Stimulated activated CD4-positive, alpha-beta T cell treated with anti-CD3 and anti-CD28 coated beads, Interleukin-4, amount 100 ng/mL, for 4 hours (primary cell): ENCODE results near the gene PRKCH.

Experiments
- DNase-seq, 2 experiments: peaks; one replicate each; pipeline ENCODE4 v3.0.0-alpha.2; 2020

PRKCH gene

DNA sequence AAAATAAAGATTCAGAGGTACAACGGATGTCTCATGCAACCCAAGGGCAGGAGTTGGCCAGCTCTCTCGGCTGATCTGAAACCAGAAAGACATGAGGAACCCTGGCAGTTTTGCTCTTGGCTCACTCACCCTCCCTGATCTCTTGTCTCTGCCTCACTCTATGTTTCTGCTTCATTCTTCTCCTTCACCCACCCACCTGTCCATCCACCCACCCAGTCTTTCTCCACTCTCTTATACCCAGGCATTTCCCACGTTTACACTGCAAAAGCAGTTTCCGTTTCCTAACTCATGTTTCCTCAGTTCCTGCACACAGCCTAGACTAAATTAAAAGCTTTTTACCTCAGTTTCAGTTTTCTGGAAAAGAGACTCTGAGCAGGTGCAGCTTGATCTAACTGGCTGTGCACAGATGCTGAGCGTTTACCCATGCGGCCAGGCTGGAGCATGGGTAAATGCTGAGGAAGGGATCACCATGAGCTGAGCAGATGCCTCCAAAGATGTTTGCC, 157.6 kb downstream of the PRKCH start:
- DNase-seq: peak in 1 of 2 experiments; percentile 66

DNA sequence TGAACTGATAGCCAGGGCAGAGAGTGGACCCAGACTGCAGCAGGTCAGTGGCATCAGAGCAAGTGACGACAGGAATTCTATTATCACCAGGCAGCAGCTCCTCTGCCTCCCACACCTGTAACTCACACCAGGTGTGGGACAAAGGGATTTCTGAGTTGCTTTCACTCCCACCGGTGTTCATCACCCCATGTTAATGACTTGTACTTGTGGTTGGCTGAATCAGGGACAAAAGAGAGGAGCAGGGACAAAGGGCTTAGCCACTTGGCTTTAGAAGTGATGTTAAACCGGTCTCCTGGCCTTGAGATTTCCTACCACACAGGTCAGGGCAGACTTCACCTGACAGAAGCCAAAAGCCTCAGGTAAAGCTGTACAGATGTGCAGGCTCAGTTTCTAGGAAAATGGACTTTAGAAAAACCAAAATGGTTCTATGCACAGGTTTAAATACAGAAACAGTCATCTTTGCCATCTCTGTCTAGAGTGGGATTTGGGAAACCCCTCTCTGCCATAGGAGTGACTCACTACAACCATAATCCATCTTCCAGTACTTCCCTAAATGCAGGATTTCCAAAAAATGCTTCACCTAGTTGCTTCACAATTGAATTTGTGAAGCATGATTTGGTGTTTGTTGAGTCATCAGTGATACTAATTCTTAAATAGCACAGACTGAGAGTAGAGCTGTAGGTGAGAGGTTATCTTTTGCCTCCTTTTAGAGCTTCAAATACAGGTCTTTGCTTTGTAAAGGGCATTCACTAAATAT, 158.5 kb downstream of the PRKCH start:
- no peak for DNase-seq

DNA sequence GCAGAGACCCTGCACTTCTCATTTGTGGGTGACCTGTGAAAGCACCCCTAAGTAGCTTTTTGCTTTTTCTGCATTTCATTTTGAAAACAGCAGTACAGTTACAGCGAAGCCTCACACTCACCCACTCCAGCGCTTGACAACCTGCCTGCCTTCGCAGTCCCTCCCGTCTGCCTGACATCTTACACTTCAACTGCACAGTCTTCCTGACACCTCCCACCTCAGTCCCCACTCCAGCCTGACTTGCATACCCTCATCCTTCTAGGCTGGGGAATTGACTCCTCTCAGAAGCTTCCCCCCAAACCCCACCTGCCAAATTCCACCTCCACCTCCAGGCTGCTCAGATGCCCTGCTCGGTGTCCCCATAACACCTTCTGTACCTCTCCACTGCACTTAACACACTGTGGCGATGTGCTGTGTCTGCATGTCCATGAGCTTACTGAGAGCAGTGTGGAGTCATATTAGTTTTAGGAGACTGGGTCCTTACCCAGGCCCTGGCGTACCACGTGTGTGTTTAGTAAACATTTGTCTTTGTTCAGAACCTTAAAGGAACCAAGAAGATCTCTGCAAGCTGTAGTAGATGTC, 159.4 kb downstream of the PRKCH start:
- DNase-seq: no peak

DNA sequence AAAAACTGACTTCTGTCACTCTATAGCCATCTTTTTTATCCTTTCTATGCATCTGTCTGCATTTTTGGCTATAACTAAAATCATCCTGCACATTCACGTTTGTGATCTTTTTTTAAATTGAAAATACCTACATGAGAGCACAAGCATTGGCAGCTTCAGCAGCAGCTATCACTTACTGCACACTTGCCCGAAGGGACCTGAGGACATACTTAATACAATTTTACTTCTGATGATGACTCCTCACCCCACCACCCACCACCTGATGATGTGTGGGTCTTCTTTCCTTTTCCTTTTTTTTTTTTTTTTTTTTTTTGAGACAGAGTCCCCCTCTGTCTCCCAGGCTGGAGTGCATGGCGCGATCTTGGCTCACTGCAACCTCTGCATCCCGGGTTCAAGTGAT, 160.3 kb downstream of the PRKCH start:
- DNase-seq: no peak

DNA sequence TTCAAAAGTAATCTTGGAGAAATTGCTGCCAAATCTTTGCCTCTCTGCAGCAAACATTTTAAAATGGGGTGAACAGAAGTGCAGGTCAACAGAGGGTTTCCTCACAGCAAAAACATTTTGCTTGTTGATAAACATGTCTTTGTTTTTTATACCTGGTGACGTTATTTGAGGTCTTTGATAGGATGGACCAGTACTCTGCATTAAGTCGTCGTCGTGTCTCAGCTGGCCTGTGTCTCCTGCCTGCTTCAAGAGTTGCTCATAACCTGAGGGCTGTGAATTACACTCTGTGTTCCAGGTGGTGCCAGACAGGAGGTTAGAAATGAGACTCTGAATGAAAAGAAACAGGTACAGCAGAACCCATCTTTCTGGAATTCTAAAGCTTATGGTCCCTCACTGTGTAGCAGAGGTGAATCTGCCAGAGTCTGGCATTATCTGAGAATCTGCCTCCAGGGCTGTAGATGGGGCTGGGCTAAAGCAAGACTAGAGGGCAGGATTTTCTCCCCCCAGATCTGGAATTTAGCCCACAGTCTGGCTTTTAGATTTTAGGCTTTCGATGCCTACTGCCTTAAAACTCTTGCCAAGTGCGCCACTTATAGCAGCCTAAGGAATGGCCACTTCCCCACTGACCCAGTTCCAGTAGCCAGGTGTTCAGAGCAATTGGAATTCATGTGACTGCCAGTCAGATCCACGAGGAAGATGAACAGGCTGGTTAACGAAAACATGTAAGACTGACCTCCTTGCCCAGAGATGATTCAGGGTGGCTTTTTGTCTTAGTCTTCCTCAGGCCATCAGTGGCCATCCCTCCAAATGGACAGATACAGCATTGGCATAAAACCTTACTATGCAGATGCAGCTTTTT, 161.2 kb downstream of the PRKCH start:
- no peak for DNase-seq

DNA sequence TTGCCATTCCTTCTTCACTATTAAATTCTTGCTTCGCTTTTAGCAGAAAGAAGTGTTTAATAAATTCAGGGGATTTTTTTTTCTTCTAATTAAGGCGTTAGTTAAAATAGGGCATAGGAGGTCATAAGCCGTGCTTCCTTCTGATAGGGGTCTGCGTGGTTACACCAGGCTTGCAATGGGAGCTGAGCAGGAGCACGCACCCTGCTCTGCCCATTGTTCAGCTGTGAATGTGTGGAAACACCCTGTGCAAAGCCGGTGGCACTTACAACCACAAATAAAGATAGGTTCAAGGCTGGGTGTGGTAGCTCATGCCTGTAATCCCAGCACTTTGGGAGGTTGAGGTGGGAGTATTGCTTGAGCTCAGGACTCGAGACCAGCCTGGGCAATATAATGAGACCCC, 162.1 kb downstream of the PRKCH start:
- DNase-seq: no peak

DNA sequence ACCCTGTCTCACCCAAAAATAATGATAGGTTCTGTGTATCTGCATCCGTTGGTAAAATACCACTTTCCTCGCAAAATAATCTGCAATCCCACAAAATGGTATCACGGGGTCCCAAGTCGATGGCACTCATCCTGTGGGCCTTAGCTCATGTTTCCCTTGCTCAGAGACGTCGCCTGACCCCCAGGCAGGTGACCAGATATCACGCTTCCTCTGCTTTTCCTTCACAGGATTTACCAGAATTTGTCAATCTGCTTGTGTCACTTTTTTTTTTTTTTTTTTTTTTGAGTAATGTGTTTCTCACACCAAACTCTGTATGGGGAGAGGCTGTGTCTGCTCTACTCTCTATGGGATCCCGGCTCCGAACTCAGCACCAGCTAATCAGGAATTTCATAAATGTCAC, 162.7 kb downstream of the PRKCH start:
- DNase-seq: no peak

DNA sequence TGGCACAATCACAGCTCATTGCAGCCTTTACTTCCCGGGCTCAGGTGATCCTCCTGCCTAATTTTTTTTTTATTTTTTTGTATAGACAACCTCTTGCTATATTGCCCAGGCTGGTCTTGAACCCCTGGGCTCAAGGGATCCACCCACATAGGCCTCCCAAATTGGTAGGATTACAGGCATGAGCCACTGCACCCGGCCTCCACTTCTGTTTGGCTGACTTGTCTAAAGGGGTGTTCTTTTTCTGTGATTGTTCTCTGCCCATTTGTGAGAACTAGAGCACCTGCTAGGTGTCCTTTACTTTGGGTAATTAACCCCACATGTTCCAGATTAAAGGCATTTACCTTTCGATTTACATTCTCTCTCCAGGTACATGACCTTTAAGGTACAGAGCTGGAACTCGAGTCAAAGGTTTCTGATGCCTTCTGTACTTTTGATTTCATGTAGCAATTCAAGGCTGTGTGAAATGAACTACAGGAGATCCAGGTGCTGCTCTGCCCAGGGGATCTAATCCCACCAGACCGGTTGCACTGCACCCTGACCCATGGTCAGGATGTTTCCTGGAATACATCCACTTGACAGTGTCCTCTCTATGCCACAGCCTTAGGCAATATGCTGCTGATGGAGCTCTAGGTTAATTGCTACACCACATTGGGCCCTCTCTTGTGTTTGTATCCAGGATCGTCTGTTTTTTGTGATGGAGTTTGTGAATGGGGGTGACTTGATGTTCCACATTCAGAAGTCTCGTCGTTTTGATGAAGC, 163.6 kb downstream of the PRKCH start:
- DNase-seq: no peak

DNA sequence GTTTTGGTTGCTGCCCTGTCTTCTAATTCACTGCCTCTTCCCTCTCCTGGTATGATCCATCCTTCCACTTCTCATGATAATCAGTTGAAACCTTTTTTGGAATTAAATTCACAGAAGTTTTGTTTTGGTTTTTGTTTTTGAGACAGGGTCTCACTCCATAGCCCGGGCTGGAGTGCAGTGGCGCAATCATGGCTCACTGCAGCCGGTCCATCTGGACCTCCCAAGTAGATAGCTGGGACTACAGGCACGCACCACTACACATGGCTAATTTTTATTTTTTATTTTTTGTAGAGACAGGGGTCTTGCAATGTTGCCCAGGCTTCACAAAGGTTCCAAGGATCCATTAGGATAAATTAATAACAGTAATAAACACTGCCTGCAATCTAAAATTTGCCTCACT, 164.3 kb downstream of the PRKCH start:
- no peak for DNase-seq

DNA sequence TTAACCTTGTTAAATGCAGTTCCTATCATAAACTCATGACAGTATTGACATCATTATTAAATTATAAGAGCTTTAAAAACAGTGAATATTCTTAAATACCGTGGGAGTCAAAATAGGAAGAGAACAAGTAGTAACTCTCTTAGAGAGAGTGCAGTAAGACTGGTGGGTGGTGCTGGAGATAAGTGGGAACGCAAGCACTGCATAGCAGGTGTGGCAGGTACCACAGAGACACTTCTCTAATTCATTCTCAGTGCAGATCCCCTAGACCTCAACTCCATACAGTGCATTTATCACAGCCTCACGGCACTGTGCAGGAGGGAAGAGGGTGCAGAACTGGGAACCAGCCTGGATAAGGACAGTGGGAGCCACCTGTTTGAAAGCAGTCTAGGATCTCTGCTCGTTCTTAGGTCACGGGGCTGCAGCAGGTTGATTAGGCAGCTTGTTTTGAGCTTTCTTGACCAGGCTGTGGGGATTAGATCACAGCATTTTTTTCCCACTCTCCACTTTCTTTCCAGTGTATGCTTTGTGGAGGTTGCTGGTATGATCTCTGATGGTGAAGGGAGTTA, 165.6 kb downstream of the PRKCH start:
- no peak for DNase-seq

DNA sequence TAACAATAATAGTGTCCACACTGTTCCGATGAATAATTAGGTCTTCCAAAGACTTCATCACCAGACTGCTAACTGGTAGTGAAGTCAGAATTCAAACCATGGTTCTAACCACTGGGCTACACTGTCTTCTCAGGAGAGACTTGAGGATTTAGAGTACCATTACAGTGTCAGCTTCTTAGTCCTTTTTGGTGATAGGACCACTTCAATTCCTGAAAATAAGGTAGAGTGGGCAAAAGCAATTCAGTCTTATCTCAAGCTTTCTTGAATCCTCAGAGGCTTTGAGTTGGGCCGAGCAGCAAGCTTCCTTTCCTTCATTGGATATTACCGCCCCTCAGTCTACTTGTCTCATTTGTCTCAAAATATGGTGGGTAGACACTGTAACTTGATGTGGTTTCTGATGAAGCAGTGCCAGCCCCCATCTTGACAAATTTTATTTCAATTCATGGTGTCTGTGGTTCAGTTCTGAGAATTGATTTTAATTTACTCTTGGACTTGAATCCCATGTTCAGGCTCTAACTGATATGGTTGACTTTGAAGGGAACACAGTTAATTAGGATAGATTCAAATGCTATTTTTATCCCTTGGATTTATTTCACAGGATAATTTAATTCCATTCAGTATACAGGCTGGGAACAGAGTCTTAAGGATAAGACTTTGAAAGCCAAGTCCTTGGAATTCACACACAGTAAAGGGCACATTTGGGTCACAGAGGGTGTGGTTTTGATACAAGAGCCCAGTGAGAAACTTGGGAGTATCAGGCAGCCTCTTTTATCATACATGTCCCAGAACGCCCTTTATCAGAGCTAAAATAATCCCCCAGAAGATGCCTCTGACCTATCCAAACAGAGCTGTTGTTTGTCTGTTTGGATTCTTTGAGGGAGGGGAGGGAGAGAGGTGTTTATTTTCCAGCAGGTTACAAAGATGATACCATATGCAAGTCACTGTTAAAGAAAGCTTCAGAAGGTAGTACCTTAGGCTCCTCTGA, 167.3 kb downstream of the PRKCH start:
- DNase-seq: no peak

DNA sequence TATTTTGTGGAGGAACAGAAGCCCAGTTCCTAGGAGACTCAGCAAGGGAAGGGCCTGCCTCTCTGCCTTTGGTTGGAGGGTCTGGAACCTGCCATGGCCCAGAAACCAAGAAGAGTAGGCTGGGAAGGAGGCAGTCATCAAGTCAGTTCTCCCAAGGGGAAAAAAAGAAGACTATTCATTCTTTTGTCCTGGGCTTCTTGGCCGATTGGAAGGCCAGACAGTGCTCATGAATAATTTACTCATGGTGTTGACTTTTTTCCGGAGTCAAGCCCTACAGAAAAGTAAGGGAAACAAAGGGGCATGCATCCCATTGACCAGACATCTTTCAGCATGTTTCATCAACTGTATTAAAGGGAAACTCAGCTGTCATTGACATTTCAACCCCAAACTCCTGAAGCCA, 168.1 kb downstream of the PRKCH start:
- no peak for DNase-seq

DNA sequence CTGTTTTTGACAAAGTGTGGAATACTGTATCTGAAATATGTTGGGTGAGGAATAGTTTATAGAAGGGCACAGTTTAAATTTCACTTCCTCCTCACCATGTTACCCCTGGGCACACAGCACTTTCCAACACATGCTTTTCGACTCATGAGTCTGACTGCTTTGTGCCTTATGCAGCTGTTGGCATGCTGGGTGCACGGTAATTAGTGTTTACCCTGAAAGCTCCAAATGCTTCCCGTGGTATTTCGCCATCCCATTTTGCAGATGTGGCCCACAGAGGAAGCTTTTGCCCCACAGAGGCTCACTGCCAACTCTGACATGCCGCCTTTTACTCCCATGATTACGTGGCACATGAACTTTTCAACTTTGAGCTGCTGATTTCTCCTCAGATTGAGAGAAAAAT, 168.6 kb downstream of the PRKCH start:
- no peak for DNase-seq

DNA sequence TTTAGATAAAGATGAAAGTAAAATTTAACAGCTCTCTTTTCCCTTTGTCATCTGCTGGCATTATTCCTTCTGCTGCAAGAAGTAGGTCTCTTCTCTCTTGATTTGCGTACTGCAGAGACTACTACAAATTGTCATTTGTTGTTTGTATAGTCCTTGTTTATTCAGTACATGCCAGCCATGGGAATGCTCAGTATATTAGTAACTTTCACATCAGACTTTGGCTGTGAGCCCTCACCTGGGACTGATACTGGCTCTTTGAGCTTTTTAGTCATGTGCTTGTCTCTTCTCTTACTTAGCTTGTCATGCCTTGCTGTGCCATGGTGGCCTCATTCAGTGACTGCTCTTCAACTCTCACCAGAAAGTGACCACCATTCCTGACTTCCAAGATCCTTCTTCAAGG, 169.8 kb downstream of the PRKCH start:
- DNase-seq: no peak

DNA sequence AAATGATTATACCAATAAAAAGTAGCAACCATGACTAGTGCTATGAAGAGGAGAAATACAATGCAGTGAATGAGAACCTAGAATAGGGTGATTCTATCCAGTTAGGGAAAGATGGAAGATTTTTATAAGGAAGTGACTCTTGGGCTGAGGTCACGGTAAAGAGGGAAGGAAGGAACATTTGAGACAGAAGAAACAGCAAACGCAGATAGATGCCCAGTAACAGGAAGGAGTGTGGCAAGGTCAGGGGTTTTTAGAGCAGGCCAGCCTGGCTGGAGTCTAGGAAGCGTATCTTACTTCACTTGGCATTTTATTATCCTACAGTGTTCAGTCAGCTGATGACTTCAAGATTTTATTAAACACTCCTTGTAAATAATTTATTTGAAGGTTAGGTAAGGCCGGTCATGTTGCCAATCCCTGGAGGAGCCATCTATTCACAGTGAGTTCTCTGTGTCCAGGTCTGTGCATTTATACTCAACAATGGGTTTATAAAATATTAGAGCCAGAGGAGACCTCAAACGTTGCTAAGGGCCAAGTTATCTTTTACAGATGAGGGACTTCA, 170.6 kb downstream of the PRKCH start:
- DNase-seq: no peak

DNA sequence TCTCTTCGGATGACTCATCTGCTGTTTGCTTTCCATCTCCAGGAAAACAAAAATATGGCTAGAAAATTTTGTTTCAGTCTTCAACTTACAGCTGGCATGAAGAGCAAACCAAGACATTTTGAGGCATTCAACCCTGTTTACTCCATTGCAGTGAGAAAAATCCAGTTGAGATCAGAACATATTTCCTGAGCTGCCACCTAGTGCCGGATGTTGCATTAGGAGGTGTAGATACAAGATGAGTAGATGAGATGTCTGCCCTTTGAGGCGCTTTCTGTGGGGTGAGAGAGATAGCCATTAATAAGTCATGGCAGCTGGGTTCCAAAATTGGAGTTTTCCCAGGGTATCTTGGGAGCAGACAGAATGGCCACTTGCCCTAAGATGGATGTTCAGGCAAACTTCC, 171.1 kb downstream of the PRKCH start:
- DNase-seq: no peak

DNA sequence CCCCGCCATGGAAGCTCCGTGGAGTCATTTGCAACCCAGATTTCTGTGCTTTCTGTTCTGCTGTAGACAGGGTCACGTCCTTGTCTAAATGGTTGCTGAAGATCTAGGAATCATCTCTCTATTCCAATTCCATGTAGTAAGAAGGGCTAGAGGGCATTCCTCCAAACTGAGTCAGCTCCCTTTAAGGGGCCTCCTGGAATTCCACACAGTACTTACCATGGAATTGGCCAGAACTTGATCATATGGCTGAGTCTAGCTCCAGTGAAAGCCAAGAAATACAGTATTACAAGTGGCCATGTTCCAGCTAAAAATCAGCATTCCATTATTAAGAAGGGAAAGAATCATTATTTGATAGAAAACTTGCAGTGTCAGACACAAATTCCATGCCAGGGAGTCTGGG, 171.9 kb downstream of the PRKCH start:
- DNase-seq: no peak

DNA sequence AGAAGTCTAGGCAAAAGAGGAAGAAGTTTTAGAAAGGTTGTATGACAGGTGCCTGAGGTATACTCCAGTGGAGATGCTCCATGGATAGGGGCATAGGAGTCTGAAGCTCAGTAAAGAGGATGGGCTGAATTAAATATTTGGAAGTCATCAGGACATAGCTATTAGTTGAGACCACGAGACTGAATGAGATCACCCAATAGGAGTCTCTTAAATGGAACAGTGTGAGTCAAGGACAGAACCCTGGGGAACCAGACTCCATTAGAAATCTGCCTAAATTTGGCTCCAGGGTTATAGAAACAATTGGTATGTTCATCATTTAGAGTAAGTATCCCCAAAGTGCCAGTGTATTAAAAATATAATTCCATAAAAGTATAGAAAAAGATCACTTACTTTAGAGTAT, 172.6 kb downstream of the PRKCH start:
- DNase-seq: no peak

DNA sequence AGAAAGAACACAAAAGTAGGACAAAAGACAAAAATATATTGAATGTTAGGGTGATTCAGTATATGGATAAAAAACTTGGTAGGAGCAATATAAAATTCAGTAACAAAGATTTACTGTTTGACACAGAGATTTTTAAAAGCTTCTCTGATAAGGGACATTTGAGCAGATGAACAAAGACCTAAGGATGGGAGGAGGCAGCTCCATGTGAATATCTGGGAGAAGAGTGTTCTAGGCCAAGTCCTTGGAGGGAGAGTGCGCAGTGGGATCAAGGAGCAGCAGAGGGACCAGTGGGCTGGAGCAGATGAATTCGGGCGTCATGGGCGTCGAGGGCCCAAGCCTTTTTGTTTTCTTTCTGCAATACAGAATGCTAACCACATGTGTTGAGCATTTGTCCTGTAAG, 174.4 kb downstream of the PRKCH start:
- DNase-seq: no peak

DNA sequence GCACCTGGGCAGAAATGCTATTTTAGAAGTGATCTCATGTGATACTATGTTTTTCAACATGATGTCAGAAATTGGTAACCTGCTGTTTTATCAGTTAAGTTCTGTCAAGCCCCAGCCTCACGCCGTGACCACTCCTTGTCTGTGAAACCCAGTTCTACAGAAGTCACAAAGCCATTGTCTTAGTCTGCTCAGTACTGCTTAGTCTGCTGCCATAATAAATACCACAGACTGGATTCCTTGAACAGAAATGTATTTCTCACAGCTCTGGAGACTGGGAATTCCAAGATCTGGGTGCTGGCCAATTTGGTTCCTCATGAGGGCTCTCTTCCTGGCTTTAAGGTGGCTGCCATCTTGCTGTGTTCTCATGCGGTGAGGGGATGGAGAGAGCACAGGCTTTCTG, 176.9 kb downstream of the PRKCH start:
- no peak for DNase-seq

DNA sequence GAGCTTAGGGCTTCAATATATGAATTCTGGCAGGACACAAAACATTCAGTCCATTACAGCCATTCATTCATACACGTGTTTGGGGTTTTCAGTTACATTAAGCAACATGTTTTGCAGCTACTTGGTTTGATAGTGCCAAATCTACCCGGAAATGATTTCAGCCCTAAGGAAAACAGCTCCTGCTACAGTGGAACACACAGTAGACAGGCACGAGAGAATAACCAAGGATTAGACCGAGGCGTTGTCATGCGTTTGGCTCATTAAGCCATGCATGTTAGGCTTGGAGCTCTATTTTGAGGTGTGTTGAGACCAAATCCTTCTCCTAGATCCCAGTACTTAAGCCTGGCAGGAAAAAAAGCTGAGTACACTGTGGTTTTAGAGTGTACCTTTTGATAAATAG, 177.4 kb downstream of the PRKCH start:
- no peak for DNase-seq
